CD4-positive, CD25-positive, alpha-beta regulatory T cell (primary cell): ENCODE data around the gene TRPM3. TPM values are rescaled to one million over a fixed set of nuclear protein-coding genes. Genes with fewer than 3 reads are reported as not detected.
A peak's percentile ranks its signal among the peaks of the same experiment; 100 is the strongest.
"Not testable (repeated sequence)": the region's sequence is repeated elsewhere in the genome, so short reads cannot be mapped to it uniquely, and the experiment has no call there.

Experiments used
- ATAC-seq, 2 donors: fragments of 150-1000 bp; cut with Tn5 transposase; one replicate each; pipeline ENCODE4 v1.10.0; 2021; ENCODE audit warnings: low read depth in 2 of 2, moderate number of reproducible peaks in 2 of 2, moderate library complexity in 1 of 2
- DNase-seq, 3 donors: peaks; one replicate each; pipeline versions ENCODE4 v3.0.0 to v3.0.0-alpha.2; 2012 to 2022; ENCODE audit warnings: mixed read lengths in 1 of 3
- H3K27ac ChIP-seq: one replicate; pipeline ENCODE4 v1.7.0; 2013; ENCODE audit warnings: mild to moderate bottlenecking, low read length; ENCODE audit not compliant: insufficient read depth, poor library complexity, severe bottlenecking
- H3K27me3 ChIP-seq: one replicate; pipeline ENCODE4 v1.7.0; 2013; ENCODE audit warnings: low read length; ENCODE audit not compliant: control insufficient read depth, insufficient read depth
- H3K36me3 ChIP-seq: one replicate; pipeline ENCODE4 v1.7.0; 2013; ENCODE audit warnings: mild to moderate bottlenecking, low read length, moderate library complexity; ENCODE audit not compliant: control insufficient read depth, insufficient read depth
- H3K4me1 ChIP-seq: 2 replicates; pipeline ENCODE4 v1.7.0; 2013; ENCODE audit warnings: mild to moderate bottlenecking, low read length; ENCODE audit not compliant: insufficient read depth, control insufficient read depth, poor library complexity, severe bottlenecking
- H3K4me3 ChIP-seq: one replicate; pipeline ENCODE4 v1.7.0; 2013; ENCODE audit warnings: low read depth, mild to moderate bottlenecking, low read length, moderate library complexity
- H3K9me3 ChIP-seq, 2 experiments: 1 replicate in 1 of 2; 2 replicates in 1 of 2; pipeline ENCODE4 v1.7.0; 2013; ENCODE audit warnings: low read length in 2 of 2, mild to moderate bottlenecking in 1 of 2, moderate library complexity in 1 of 2; ENCODE audit not compliant: control insufficient read depth in 2 of 2
- H3K27ac Mint-ChIP-seq, 3 donors: one replicate each; pipeline ENCODE4 v1.8.0; 2020 to 2022; ENCODE audit warnings: mild to moderate bottlenecking in 3 of 3, mixed read lengths in 3 of 3, moderate library complexity in 2 of 3
- H3K27me3 Mint-ChIP-seq: one replicate; pipeline ENCODE4 v1.8.0; 2022; ENCODE audit warnings: mild to moderate bottlenecking, mixed read lengths
- H3K36me3 Mint-ChIP-seq: one replicate; pipeline ENCODE4 v1.8.0; 2020; ENCODE audit warnings: mixed read lengths
- H3K4me1 Mint-ChIP-seq, 4 donors: one replicate each; pipeline ENCODE4 v1.8.0; 2020 to 2022; ENCODE audit warnings: mixed read lengths in 4 of 4, mild to moderate bottlenecking in 1 of 4
- H3K4me3 Mint-ChIP-seq, 4 donors: one replicate each; pipeline ENCODE4 v1.8.0; 2020 to 2022; ENCODE audit warnings: mild to moderate bottlenecking in 4 of 4, mixed read lengths in 4 of 4, moderate library complexity in 3 of 4
- H3K9me3 Mint-ChIP-seq, 7 donors: one replicate each; pipeline ENCODE4 v1.8.0; 2020 to 2022; ENCODE audit warnings: mixed read lengths in 7 of 7, mild to moderate bottlenecking in 3 of 7, moderate library complexity in 2 of 7
- polyA plus RNA-seq, 4 donors: library from polyadenylated mRNA; unstranded; fragments of 300-500 nt; fragmentation: Illumina TruSeq; gene quantifications; one replicate each; pipeline ENCODE4 v1.2.3, GENCODE V29; 2021
- total RNA-seq: library from RNA; stranded (reverse); gene quantifications from one replicate; pipeline ENCODE4 v1.2.3, GENCODE V29; 2022

The TRPM3 gene
- total and polyA plus RNA-seq, 5 donors from 2014 or later = not detected

DNA sequence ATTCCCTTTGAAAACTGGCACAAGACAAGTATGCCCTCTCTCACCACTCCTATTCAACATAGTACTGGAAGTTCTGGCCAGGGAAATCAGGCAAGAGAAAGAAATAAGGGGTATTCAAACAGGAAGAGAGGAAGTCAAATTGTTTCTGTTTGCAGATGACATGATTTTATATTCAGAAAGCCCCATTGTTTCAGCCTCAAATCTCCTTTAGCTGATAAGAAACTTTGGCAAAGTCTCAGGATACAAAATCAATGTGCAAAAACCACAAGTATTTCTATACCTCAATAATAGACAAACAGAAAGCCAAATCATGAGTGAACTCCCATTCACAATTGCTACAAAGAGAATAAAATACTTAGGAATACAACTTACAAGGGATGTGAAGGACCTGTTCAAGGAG lies 476.8 kb downstream of the TRPM3 start:
- ATAC-seq, H3K27me3 ChIP-seq, H3K36me3 Mint-ChIP-seq, H3K27ac Mint-ChIP-seq, H3K9me3 ChIP-seq, H3K4me1 Mint-ChIP-seq, H3K27me3 Mint-ChIP-seq, H3K4me1 ChIP-seq, DNase-seq, H3K4me3 ChIP-seq, H3K27ac ChIP-seq, H3K4me3 Mint-ChIP-seq, H3K36me3 ChIP-seq, H3K9me3 Mint-ChIP-seq: not testable (repeated sequence)

DNA sequence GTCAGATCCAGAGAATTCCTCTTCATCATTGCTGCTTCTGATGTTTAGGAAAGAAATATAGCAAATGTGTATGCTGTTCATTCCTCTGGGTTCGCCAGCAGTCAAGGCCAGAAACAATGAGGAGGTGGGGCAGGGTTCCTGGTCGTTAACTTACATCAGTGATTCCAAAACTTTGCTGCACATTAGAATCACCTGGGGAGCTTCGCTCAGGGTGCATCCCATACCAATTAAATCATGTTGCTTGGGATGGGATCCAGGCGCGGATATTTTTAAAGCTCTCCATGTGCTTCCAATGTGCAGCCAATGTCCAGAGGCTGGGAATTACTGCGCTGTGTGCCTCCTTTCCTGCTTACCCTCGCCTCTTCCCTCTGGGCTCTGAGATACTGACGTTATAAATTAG lies 479.1 kb downstream of the TRPM3 start:
- peaks cover 11% of the 10 kb centered on the region for H3K27me3 Mint-ChIP-seq
- no peak overlapping the region for H3K4me3 Mint-ChIP-seq
- H3K9me3 ChIP-seq = no peaks in the 10 kb centered on the region
- H3K27ac ChIP-seq = no peak overlapping the region
- ATAC-seq = no peak
- no peak overlapping the region for H3K27ac Mint-ChIP-seq
- H3K4me3 ChIP-seq = no peak overlapping the region
- H3K36me3 Mint-ChIP-seq = no peaks in the 10 kb centered on the region
- H3K36me3 ChIP-seq = no peaks in the 10 kb centered on the region
- H3K4me1 ChIP-seq = no peaks in the 10 kb centered on the region
- no peaks in the 10 kb centered on the region for H3K4me1 Mint-ChIP-seq
- peaks cover 0 to 4% (median 0%) of the 10 kb centered on the region in 7 donors for H3K9me3 Mint-ChIP-seq
- DNase-seq = no peak
- H3K27me3 ChIP-seq = peaks cover 2% of the 10 kb centered on the region

DNA sequence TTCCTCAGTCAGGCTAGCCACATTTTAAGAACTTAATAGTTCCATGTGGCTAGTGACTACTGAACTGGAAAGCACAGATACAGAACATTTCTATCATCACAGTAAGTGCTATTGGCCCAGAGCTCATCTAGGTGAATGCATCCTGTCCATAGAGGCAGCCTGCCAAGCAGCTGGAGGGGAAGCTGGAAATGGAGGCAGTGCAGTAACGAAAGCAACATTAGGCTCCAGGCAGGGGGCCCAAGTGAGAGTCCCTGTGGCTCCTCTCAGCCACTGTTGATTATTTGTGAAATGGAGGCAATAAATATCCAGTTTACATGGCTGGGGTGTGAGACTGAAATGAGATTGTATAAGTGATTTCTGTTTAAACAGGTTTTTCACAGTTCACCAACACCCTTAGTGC lies 479.8 kb downstream of the TRPM3 start:
- DNase-seq (no peak), ATAC-seq (no peak)
- Mint-ChIP-seq H3K27me3 (peaks cover 11% of the 10 kb centered on the region), H3K36me3 (no peaks in the 10 kb centered on the region), H3K4me3 (no peak overlapping the region), H3K27ac (no peak overlapping the region), H3K9me3 (peaks cover 0 to 4% (median 0%) of the 10 kb centered on the region in 7 donors), H3K4me1 (no peaks in the 10 kb centered on the region)
- peaks cover 2% of the 10 kb centered on the region for H3K27me3 ChIP-seq
- H3K9me3 ChIP-seq = no peaks in the 10 kb centered on the region
- no peak overlapping the region for H3K27ac ChIP-seq
- no peaks in the 10 kb centered on the region for H3K4me1 ChIP-seq
- no peaks in the 10 kb centered on the region for H3K36me3 ChIP-seq
- H3K4me3 ChIP-seq = no peak overlapping the region

DNA sequence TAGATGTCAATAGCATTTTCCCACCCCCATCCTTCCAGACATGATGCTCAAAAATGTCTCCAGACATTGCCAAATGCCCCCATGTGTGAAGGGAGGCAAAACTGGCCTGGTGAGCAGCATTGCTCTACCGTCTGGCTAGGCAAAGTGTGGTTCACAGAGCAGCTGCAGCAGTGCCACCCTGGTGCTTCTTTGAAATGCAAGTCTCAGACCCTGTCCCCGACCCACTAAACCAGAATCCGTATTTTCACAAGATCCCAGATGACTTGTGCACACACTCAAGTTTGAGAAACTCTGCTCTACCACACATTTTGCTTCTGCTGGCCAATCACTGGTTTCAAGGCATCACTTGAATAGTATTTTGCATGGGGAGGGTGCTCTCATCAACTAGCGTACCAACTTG lies 480.4 kb downstream of the TRPM3 start:
- H3K36me3 ChIP-seq = no peaks in the 10 kb centered on the region
- no peaks in the 10 kb centered on the region for H3K27me3 ChIP-seq
- H3K27ac ChIP-seq = no peak overlapping the region
- H3K9me3 Mint-ChIP-seq = peaks cover 0 to 2% (median 0%) of the 10 kb centered on the region in 7 donors
- no peaks in the 10 kb centered on the region for H3K9me3 ChIP-seq
- no peak overlapping the region for H3K4me3 ChIP-seq
- no peaks in the 10 kb centered on the region for H3K36me3 Mint-ChIP-seq
- no peak overlapping the region for H3K4me3 Mint-ChIP-seq
- ATAC-seq = no peak
- H3K4me1 Mint-ChIP-seq = no peaks in the 10 kb centered on the region
- peaks cover 15% of the 10 kb centered on the region for H3K27me3 Mint-ChIP-seq
- no peaks in the 10 kb centered on the region for H3K4me1 ChIP-seq
- no peak for DNase-seq
- H3K27ac Mint-ChIP-seq = no peak overlapping the region

DNA sequence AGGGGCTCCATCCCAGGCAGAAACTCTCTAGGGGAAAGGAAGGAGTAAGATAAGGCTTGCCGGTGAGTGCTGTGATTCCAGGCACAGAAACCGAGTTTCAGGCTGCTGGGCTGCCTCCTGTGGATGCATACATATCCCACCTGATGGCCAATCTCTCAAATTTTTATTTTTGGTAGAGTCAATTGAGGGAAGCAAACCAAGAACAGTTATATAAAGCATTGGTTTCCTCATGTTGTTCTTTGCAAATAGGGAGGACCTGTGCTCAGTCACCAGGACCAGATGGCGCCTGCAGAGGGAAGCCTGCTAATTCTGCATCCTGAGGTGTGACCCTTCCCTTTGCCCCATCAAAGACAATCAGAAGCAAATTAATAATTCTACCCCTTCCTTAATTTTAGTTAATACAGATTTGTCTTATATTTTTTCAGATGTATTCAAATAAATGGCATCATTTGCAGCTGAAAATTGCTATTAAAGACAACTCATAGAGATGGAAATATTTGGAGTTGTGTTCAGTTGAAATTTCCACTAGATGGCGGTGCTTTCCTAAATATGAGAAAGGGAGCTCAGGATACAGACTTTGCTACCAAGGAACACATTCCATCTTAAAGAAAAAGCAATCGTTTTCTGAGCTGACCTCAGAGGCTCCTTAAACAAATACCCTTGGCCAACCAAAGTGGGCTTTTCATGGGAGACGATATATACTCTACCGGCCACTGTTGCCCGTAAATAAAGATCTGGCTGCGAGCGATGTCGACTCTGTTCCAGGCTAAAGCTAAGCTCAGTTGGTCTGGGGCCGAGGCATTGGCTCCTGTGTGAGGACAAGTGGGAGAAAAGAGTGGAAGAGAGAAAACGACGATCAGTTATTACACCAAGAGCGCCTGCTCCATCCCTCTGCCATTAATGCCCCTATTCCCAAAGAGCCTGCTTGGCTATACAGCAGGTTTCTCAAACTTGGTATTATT lies 481.3 kb downstream of the TRPM3 start:
- no peak overlapping the region for H3K4me3 Mint-ChIP-seq
- Histone ChIP-seq H3K4me3 (no peak overlapping the region), H3K36me3 (no peaks in the 10 kb centered on the region), H3K27ac (no peak overlapping the region), H3K27me3 (no peaks in the 10 kb centered on the region), H3K4me1 (no peaks in the 10 kb centered on the region), H3K9me3 (no peaks in the 10 kb centered on the region)
- peaks cover 17% of the 10 kb centered on the region for H3K27me3 Mint-ChIP-seq
- peak in 1 of 3 donors; percentile 36 for DNase-seq
- H3K27ac Mint-ChIP-seq = no peak overlapping the region
- peaks cover 0 to 2% (median 0%) of the 10 kb centered on the region in 7 donors for H3K9me3 Mint-ChIP-seq
- no peaks in the 10 kb centered on the region for H3K36me3 Mint-ChIP-seq
- ATAC-seq = no peak
- no peaks in the 10 kb centered on the region for H3K4me1 Mint-ChIP-seq

DNA sequence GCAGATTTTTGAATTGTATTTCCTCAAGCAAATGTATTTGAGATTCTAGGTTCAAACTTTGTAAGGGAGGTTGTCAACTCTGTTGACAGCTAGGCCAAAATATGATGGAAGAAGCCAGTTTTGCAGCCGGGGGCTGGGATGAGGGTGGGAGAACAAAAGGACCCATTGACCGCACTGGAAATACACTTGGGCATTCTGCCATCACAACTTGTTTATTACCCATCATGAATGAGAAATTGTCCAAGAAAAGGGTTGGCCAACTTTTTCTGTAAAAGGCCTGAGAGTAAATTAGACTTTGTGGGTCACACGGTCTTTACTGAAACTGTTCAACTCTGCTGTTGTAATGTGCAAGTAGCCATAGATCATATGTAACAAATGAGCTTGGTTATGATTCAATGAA lies 485.6 kb downstream of the TRPM3 start:
- Mint-ChIP-seq H3K36me3 (no peaks in the 10 kb centered on the region), H3K4me3 (no peak overlapping the region), H3K27ac (no peak overlapping the region), H3K9me3 (peaks cover 0 to 2% (median 0%) of the 10 kb centered on the region in 7 donors), H3K4me1 (no peaks in the 10 kb centered on the region), H3K27me3 (peaks cover 17% of the 10 kb centered on the region)
- Histone ChIP-seq H3K27ac (no peak overlapping the region), H3K36me3 (no peaks in the 10 kb centered on the region), H3K9me3 (no peaks in the 10 kb centered on the region), H3K27me3 (peaks cover 2% of the 10 kb centered on the region), H3K4me1 (no peaks in the 10 kb centered on the region), H3K4me3 (no peak overlapping the region)
- DNase-seq = no peak
- no peak for ATAC-seq

DNA sequence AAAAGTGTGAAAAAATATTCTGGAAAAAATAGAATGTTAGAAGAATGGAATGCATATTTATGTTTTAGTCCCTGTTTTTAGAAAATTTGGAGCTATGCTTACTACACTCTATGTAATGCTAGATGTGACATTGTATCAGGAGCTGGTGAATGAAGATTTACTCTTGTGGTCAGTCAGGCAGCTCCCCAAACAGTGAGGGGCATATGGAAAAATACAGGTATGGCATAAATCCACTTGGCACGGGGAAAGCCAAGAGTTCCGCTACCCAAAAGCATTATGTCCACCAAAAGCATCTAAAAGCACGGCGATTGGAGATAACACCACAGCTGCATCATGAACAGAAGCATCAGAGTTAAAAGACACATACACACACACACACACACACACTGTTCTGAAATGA lies 486.7 kb downstream of the TRPM3 start:
- Mint-ChIP-seq H3K4me1 (peaks cover 0 to 2% (median 0%) of the 10 kb centered on the region in 4 donors), H3K4me3 (no peak overlapping the region), H3K27ac (no peak overlapping the region), H3K27me3 (peaks cover 15% of the 10 kb centered on the region), H3K9me3 (peaks cover 0 to 2% (median 0%) of the 10 kb centered on the region in 7 donors), H3K36me3 (no peaks in the 10 kb centered on the region)
- H3K4me3 ChIP-seq = no peak overlapping the region
- H3K4me1 ChIP-seq = no peaks in the 10 kb centered on the region
- H3K36me3 ChIP-seq = no peaks in the 10 kb centered on the region
- DNase-seq = no peak
- peaks cover 2% of the 10 kb centered on the region for H3K27me3 ChIP-seq
- no peak overlapping the region for H3K27ac ChIP-seq
- no peak for ATAC-seq
- H3K9me3 ChIP-seq = no peaks in the 10 kb centered on the region

DNA sequence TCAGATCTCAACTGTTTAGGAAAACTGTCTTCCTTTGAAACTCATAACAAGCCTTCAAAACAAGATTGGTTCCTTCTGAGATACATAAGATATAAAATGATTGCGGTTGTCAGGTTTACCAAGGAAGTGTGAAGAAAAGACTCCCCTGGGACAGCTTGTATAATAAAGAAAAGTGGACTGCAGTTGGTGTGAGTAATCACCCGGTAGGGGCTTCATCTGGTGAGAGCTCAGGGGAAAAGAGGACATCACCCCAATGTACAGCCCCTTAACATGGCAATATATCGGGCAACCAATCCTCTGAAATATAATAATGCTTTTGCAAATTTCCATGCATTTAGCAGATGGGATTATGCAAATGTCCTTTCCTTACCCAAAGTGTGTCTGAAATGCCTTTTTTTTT lies 490.4 kb downstream of the TRPM3 start:
- peaks cover 0 to 2% (median 0%) of the 10 kb centered on the region in 7 donors for H3K9me3 Mint-ChIP-seq
- ATAC-seq (no peak), DNase-seq (no peak)
- no peak overlapping the region for H3K27ac Mint-ChIP-seq
- no peak overlapping the region for H3K4me3 ChIP-seq
- no peaks in the 10 kb centered on the region for H3K9me3 ChIP-seq
- H3K27me3 Mint-ChIP-seq = peaks cover 11% of the 10 kb centered on the region
- H3K4me3 Mint-ChIP-seq = no peak overlapping the region
- H3K36me3 Mint-ChIP-seq = no peaks in the 10 kb centered on the region
- peaks cover 0 to 2% (median 0%) of the 10 kb centered on the region in 4 donors for H3K4me1 Mint-ChIP-seq
- H3K27me3 ChIP-seq = peaks cover 2% of the 10 kb centered on the region
- no peak overlapping the region for H3K27ac ChIP-seq
- no peaks in the 10 kb centered on the region for H3K36me3 ChIP-seq
- no peaks in the 10 kb centered on the region for H3K4me1 ChIP-seq
